ENCODE measurements around the gene SPNS3. TPM values are rescaled to one million over a fixed set of nuclear protein-coding genes. Genes with fewer than 3 reads are reported as not detected.

The SPNS3 gene
- total RNA-seq, 4 donors from 2014 or later = 1.7 TPM; not detected in 3

DNA sequence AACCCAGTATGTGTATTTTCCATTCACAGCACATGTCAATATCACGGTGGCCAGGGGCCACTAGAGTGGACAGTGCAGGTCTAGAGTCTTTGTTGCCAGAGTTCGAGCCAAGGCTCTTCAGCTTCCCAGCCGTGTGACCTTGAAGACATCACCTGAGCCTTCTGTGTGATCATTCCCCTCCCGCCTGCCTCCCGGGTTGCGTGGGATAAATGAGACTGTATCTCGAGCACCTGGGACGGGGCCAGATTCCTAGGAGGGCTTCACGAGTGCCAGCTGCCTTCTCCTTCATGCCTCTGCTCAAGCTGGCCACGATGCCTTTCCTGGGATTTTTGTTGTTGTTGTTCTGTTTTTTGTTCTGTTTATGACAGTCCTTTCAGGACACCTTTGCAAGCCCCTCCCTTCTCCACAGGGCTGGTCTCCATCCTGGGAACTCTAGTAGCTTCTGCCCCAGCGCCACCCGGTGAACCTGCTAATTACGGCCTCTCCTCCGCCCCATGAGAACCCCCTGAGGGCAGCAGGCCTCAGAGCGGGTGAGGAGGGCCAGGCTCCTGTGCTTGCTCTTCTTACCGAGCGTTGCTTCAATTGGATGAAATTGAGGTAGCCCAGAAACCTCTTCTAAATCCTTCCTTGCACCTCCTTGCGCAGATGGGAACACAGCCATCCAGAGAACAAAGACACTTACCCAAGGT lies 68.9 kb downstream of the SPNS3 start:
- TF ChIP-seq, protein P1, sequence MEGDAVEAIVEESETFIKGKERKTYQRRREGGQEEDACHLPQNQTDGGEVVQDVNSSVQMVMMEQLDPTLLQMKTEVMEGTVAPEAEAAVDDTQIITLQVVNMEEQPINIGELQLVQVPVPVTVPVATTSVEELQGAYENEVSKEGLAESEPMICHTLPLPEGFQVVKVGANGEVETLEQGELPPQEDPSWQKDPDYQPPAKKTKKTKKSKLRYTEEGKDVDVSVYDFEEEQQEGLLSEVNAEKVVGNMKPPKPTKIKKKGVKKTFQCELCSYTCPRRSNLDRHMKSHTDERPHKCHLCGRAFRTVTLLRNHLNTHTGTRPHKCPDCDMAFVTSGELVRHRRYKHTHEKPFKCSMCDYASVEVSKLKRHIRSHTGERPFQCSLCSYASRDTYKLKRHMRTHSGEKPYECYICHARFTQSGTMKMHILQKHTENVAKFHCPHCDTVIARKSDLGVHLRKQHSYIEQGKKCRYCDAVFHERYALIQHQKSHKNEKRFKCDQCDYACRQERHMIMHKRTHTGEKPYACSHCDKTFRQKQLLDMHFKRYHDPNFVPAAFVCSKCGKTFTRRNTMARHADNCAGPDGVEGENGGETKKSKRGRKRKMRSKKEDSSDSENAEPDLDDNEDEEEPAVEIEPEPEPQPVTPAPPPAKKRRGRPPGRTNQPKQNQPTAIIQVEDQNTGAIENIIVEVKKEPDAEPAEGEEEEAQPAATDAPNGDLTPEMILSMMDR (IDR thresholded peaks at IDR 0.05; ENCODE audit: low read depth) = no peak

DNA sequence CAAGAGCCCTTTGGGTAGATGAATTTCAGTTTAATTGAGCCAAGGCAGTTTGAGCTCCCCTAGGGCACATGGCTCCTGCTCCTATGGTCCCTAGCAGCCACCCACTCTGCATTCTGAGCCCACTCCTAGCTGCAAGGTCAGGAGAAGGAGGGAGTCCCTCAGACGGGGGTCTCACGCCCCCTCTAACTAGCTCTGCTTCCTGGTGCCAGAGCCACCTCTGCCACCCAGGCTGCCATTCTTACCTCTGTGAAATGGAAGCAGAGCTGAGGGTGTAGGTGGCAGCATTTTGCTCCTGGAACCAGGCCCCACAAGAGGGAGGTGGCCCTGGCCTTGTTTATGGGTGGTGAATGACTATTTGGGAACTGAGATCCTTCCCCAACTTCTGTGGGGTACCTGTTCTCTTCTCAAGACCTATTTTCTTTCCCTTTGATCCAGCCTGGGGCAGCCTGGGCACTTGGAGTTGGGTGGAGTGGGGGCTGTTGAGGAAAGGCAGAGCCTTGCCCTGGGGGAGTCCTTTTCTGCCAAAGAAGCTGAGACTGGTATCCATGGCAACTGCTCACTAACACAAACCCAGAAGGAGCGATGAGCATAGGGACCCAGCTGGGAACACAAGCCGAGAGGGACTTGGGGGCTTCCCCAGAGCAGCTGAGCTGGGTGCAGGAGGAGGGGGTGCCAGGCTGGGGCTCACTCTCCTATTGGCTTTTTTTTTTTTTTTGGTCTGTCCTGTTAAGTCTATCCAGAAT lies 69.7 kb downstream of the SPNS3 start:
- TF ChIP-seq, protein P1 (IDR thresholded peaks at IDR 0.05; ENCODE audit: low read depth) = no peak

DNA sequence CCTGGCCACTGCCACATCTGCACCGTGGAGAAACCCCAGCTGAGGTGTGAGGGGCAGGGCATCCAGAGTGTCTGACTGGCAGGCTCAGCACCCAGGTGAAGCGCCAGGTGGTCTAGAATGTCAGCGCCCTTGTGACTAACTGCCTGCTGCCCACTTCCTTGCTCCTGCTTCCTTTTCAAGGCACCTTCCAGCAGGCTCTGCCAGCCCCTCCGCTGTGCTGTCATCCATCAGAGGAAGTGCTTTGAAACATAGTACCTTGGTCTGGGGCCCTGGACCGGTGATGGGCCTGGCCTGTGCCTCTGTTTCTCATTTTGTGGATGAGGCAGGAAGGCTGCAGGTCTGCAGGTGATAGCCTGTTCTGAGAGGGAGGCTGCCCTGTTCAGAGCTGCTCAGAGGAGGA lies 70.4 kb downstream of the SPNS3 start:
- TF ChIP-seq, protein P1 (IDR thresholded peaks at IDR 0.05; ENCODE audit: low read depth) = no peak

DNA sequence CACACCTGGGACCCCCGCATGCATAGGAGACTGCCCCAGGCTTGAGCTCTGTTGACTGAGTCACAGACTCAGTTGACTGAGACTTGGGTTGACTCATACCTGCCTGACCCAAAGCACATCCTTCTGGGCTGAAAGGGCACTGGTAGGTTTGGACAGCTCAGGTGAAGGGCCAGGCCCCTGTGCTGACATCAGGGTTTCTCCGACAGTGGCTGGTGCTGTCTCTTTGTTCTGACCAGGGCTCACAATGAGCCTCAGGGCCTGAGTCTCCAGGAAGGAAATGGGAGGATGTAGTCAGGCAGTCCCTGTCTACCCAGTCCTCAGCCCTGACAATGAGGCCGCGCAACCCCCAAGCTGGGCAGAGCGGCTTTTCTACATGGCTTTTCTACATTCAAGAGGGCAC lies 71.4 kb downstream of the SPNS3 start:
- TF ChIP-seq, protein P1 (IDR thresholded peaks at IDR 0.05; ENCODE audit: low read depth) = no peak

DNA sequence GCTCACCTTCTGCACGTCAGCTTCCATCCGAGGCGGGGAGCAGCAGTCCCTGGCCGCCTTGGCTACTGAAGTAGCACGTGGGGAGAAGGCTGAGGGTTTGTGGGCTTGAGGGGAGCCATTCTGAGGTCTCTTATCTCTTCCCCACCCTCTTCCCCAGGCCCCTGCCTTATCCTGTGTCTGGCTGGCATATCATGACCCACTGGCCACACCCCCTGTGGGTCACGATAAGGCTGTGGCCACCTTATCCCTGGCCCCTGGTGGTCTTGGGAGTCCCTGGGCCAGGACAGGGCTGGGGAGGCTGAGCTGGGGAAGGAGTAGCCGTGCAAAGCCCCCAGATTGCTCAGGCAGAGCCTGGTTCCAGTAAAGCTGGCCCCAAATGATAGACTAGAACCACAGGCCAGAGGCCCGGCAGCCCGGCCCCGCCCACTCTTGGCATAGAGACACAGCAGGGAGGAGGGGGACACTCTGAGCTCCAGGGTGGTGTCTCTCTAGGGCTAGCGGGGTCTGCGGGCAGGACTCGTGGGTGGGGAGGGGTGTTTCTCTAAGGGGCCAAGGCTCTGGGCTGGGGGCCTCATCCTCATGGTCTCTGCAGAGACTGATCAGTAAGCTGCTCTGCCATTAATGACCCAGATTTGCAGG lies 72.6 kb downstream of the SPNS3 start:
- TF ChIP-seq, protein P1 (IDR thresholded peaks at IDR 0.05; ENCODE audit: low read depth) = no peak

DNA sequence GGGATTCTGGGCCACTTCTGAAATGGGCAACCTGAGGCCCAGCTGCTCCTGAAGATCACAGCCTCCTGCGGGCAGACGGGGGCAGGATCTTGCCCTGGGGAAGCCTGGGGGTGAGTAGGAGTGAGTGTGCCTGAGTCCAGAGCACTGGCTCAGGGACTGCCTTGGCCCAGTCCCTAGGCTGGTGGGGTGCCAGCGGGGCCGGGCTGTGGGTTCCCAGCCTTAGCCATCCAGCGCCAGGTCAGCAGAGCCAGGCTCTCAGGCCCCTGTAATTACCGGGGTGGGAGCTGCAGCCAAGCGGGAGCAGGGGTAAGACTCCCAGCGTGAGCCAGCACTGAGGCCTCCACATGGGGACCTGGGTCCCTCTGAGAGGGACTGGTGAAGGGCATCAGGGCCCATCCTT lies 73.2 kb downstream of the SPNS3 start:
- TF ChIP-seq, protein P1 (IDR thresholded peaks at IDR 0.05; ENCODE audit: low read depth) = no peak
